ENCODE measurements around the gene ARNT2.
A peak's percentile ranks its signal among the peaks of the same experiment; 100 is the strongest.

ARNT2 gene

GRCh38 chr15:80558631-80559319 is 154.6 kb downstream of the ARNT2 start:
- DNase-seq (ENCODE audit: low spot score), result no peak

GRCh38 chr15:80559320-80559693 is 155.1 kb downstream of the ARNT2 start:
- DNase-seq (ENCODE audit: low spot score), result no peak

- no peak for DNase-seq (ENCODE audit: low spot score)
Measured at GRCh38 chr15:80559761-80560160, 155.6 kb downstream of the ARNT2 start.

- no peak for DNase-seq (ENCODE audit: low spot score)
Measured at GRCh38 chr15:80560601-80561400, 156.6 kb downstream of the ARNT2 start.

GRCh38 chr15:80561500-80561899 is 157.3 kb downstream of the ARNT2 start:
- DNase-seq (ENCODE audit: low spot score), result no peak

GRCh38 chr15:80562033-80562432 is 157.9 kb downstream of the ARNT2 start:
- no peak for DNase-seq (ENCODE audit: low spot score)

- no peak for DNase-seq (ENCODE audit: low spot score)
Measured at GRCh38 chr15:80562846-80563245, 158.7 kb downstream of the ARNT2 start.

- DNase-seq (ENCODE audit: low spot score), result no peak
Measured at GRCh38 chr15:80563372-80563997, 159.3 kb downstream of the ARNT2 start.

- DNase-seq (ENCODE audit: low spot score), result no peak
Measured at GRCh38 chr15:80564056-80564455, 159.9 kb downstream of the ARNT2 start.

GRCh38 chr15:80565398-80565797 is 161.2 kb downstream of the ARNT2 start:
- DNase-seq (ENCODE audit: low spot score), result no peak

GRCh38 chr15:80565988-80566387 is 161.8 kb downstream of the ARNT2 start:
- no peak for DNase-seq (ENCODE audit: low spot score)

GRCh38 chr15:80567721-80568157 is 163.6 kb downstream of the ARNT2 start:
- DNase-seq (ENCODE audit: low spot score), result peak; percentile 83

GRCh38 chr15:80568298-80568697 is 164.1 kb downstream of the ARNT2 start:
- DNase-seq (ENCODE audit: low spot score), result no peak

GRCh38 chr15:80568876-80569605 is 164.9 kb downstream of the ARNT2 start:
- no peak for DNase-seq (ENCODE audit: low spot score)

GRCh38 chr15:80569656-80570055 is 165.5 kb downstream of the ARNT2 start:
- no peak for DNase-seq (ENCODE audit: low spot score)

- no peak for DNase-seq (ENCODE audit: low spot score)
Measured at GRCh38 chr15:80570553-80570952, 166.4 kb downstream of the ARNT2 start.

GRCh38 chr15:80572337-80572736 is 168.2 kb downstream of the ARNT2 start:
- no peak for DNase-seq (ENCODE audit: low spot score)

- DNase-seq (ENCODE audit: low spot score), result no peak
Measured at GRCh38 chr15:80573606-80574005, 169.4 kb downstream of the ARNT2 start.

GRCh38 chr15:80574590-80574989 is 170.4 kb downstream of the ARNT2 start:
- DNase-seq (ENCODE audit: low spot score), result no peak

- DNase-seq (ENCODE audit: low spot score), result no peak
Measured at GRCh38 chr15:80576519-80577090, 172.4 kb downstream of the ARNT2 start.

- no peak for DNase-seq (ENCODE audit: low spot score)
Measured at GRCh38 chr15:80577552-80578205, 173.5 kb downstream of the ARNT2 start.

- DNase-seq (ENCODE audit: low spot score), result no peak
Measured at GRCh38 chr15:80578206-80578595, 174.0 kb downstream of the ARNT2 start.
